Measurements from ENCODE around the gene CPVL. TPM values are rescaled to one million over a fixed set of nuclear protein-coding genes. Genes with fewer than 3 reads are reported as not detected.

CPVL gene
- total RNA-seq, 1 experiment from 2014 or later = 10.3 TPM

DNA sequence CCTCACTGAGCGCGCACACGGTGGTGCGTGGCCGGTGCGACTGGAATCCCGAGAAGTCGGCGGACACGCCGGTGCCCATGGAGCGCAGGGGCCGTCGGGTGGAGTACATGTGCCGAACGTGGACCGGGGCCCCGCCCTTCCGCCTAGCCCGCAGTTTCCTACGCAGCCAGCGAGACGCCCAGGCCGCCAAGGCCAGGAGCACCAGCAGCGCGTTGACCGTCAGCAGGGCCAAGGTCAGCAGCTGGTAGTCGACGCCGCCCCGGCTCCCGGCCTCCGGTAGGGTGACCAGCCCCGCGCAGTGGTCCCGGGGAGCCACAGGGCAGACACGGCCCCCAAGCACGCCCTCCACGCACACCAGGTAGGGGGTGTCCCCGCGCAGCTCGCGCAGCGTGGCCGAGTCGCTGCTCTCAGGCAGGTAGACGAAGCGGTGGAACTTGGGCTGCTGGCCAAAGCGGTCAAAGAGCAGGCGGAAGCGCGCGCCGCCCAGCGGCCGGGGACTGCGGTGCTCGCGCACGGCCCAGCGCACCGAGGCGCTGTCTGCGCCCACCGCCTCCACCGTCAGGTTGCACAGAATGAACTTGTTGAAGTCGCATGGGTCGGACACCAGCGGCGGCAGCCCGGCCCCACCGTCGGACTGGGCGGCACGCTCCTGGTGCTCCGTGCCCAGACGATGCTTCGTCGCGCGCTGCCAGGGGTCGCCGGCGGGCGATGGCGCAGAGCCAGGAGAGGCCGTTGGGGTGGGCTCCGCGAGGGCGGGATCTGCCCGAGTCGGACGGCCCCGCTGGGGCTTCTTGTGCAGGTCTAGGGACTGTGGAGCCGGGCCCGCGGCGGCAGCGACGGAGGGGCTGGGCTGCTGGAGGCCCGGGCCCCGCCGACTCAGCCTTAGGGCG is 190.4 kb downstream of the CPVL start:
- ChIA-PET POLR2A (no interaction called here), RAD21 (ENCODE audit: low non-redundant PET in 1 of 2, low total read pairs in 2 of 2, uncharacterized antibody in 2 of 2, unreplicated experiment in 2 of 2) (no interaction called here), CTCF (interaction anchor here (0.7 to 1.5 kb wide), 4 partner anchors 15 to 151 kb away, joined by 3 to 7 read pairs (median 3); no protein-coding TSS in a partner anchor)
- TF ChIP-seq POLR2A (IDR thresholded peaks at IDR 0.05; ENCODE audit: borderline replicate concordance, extremely low read depth, insufficient read depth, insufficient read length) = no peak
- TF ChIP-seq, protein P1, sequence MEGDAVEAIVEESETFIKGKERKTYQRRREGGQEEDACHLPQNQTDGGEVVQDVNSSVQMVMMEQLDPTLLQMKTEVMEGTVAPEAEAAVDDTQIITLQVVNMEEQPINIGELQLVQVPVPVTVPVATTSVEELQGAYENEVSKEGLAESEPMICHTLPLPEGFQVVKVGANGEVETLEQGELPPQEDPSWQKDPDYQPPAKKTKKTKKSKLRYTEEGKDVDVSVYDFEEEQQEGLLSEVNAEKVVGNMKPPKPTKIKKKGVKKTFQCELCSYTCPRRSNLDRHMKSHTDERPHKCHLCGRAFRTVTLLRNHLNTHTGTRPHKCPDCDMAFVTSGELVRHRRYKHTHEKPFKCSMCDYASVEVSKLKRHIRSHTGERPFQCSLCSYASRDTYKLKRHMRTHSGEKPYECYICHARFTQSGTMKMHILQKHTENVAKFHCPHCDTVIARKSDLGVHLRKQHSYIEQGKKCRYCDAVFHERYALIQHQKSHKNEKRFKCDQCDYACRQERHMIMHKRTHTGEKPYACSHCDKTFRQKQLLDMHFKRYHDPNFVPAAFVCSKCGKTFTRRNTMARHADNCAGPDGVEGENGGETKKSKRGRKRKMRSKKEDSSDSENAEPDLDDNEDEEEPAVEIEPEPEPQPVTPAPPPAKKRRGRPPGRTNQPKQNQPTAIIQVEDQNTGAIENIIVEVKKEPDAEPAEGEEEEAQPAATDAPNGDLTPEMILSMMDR (IDR thresholded peaks at IDR 0.05 in 2 of 3, conservative IDR thresholded peaks at IDR 0.05 in 1 of 3; ENCODE audit: borderline replicate concordance in 1 of 3, insufficient read depth in 1 of 3, low read depth in 2 of 3, low read length in 2 of 3) = peak in 2 of 3 experiments; percentile 17 to 25; a peak in 1 of 6 replicates
- TF ChIP-seq, protein P2, sequence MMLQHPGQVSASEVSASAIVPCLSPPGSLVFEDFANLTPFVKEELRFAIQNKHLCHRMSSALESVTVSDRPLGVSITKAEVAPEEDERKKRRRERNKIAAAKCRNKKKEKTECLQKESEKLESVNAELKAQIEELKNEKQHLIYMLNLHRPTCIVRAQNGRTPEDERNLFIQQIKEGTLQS (IDR thresholded peaks at IDR 0.05) = no peak
- no peak overlapping the region for H2AFZ ChIP-seq (ENCODE audit: low read depth, low read length, poor library complexity, severe bottlenecking)
- no peaks in the 10 kb centered on the region for H3K4me1 ChIP-seq (ENCODE audit: control insufficient read depth in 1 of 2, insufficient read depth in 2 of 2, low read length in 2 of 2)
- no peaks in the 10 kb centered on the region; the same call in 1 of the 2 replicates for H3K27me3 ChIP-seq (ENCODE audit: insufficient read depth, low read length)
- no peak overlapping the region for H3K9ac ChIP-seq (ENCODE audit: low read length)
- H3K79me2 ChIP-seq (ENCODE audit: insufficient read depth, low read length) = no peaks in the 10 kb centered on the region
- no peak overlapping the region for H3K27ac ChIP-seq (ENCODE audit: low read depth, low read length)
- no peak overlapping the region for H3K4me2 ChIP-seq (ENCODE audit: low read length)
- ATAC-seq = no peak; the same call in 1 of the 2 replicates
- no TSS peak for BruUV-seq (replicated peaks)
- H4K20me1 ChIP-seq (ENCODE audit: insufficient read depth) = no peaks in the 10 kb centered on the region
- DNase-seq (ENCODE audit: low read depth, low spot score) = no peak
- no peaks in the 10 kb centered on the region for H3K36me3 ChIP-seq (ENCODE audit: control insufficient read depth in 1 of 2, insufficient read depth in 2 of 2, low read length in 2 of 2)
- H3K9me3 ChIP-seq (ENCODE audit: control insufficient read depth in 1 of 2, insufficient read depth in 1 of 2, low read depth in 1 of 2, low read length in 2 of 2) = no peaks in the 10 kb centered on the region
- no peak overlapping the region for H3K4me3 ChIP-seq (replicated peaks in 1 of 2; ENCODE audit: low read depth in 1 of 2, low read length in 2 of 2)
- intact Hi-C loops (cut with micrococcal nuclease) = no loop called here
- H3K9me2 ChIP-seq (ENCODE audit: insufficient read depth) = no peaks in the 10 kb centered on the region

DNA sequence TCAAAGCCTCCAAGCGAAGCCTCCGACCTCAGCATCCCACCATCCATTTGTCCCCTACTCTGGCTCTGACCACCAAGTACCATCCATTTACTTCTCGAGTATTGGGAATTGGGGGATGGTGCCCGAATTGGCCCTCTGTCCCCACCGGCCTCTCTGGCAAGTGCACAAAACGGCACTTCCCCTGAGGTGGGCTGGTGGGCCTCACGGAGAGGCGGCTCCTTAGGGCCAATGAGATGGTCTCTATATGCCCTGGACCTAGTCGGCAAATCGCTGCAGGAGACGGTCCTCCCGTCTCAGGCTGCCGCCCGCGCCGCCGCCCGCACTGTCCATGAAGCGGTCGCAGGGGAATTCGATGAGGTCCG is 191.0 kb downstream of the CPVL start:
- H3K27me3 ChIP-seq (ENCODE audit: insufficient read depth, low read length) = no peaks in the 10 kb centered on the region
- no peak overlapping the region for H2AFZ ChIP-seq (ENCODE audit: low read depth, low read length, poor library complexity, severe bottlenecking)
- RAD21 ChIA-PET (ENCODE audit: low non-redundant PET in 1 of 2, low total read pairs in 2 of 2, uncharacterized antibody in 2 of 2, unreplicated experiment in 2 of 2) = no interaction called here
- TF ChIP-seq JUND (IDR thresholded peaks at IDR 0.05) = no peak
- TF ChIP-seq FOSL1 (IDR thresholded peaks at IDR 0.05; ENCODE audit: low read depth) = no peak
- no peak for TF ChIP-seq SRF (IDR thresholded peaks at IDR 0.05; ENCODE audit: low read depth)
- no peak for TF ChIP-seq RAD21 (IDR thresholded peaks at IDR 0.05; ENCODE audit: low read depth)
- no peak for TF ChIP-seq POLR2A (IDR thresholded peaks at IDR 0.05; ENCODE audit: borderline replicate concordance, extremely low read depth, insufficient read depth, insufficient read length)
- TF ChIP-seq SP1 (IDR thresholded peaks at IDR 0.05; ENCODE audit: low read depth) = no peak
- TF ChIP-seq, protein P1 (IDR thresholded peaks at IDR 0.05 in 2 of 3, conservative IDR thresholded peaks at IDR 0.05 in 1 of 3; ENCODE audit: borderline replicate concordance in 1 of 3, insufficient read depth in 1 of 3, low read depth in 2 of 3, low read length in 2 of 3) = no peak
- TF ChIP-seq, protein P2 (IDR thresholded peaks at IDR 0.05) = no peak
- TF ChIP-seq SIN3A (IDR thresholded peaks at IDR 0.05; ENCODE audit: low read depth) = no peak
- no peak for TF ChIP-seq CEBPB (IDR thresholded peaks at IDR 0.05; ENCODE audit: low read depth)
- no peak for TF ChIP-seq EZH2phosphoT487 (IDR thresholded peaks at IDR 0.05; ENCODE audit: borderline replicate concordance)

More for the DNA sequence above, 191.0 kb downstream of the CPVL start:
- Histone ChIP-seq H3K9ac (ENCODE audit: low read length) (no peak overlapping the region), H3K4me3 (replicated peaks in 1 of 2; ENCODE audit: low read depth in 1 of 2, low read length in 2 of 2) (no peak overlapping the region), H3K9me3 (ENCODE audit: control insufficient read depth in 1 of 2, insufficient read depth in 1 of 2, low read depth in 1 of 2, low read length in 2 of 2) (no peaks in the 10 kb centered on the region), H3K4me2 (ENCODE audit: low read length) (no peak overlapping the region), H3K36me3 (ENCODE audit: control insufficient read depth in 1 of 2, insufficient read depth in 2 of 2, low read length in 2 of 2) (no peaks in the 10 kb centered on the region), H3K9me2 (ENCODE audit: insufficient read depth) (no peaks in the 10 kb centered on the region), H3K4me1 (ENCODE audit: control insufficient read depth in 1 of 2, insufficient read depth in 2 of 2, low read length in 2 of 2) (no peaks in the 10 kb centered on the region), H4K20me1 (ENCODE audit: insufficient read depth) (no peaks in the 10 kb centered on the region), H3K27ac (ENCODE audit: low read depth, low read length) (no peak overlapping the region), H3K79me2 (ENCODE audit: insufficient read depth, low read length) (no peaks in the 10 kb centered on the region)
- ATAC-seq = no peak
- CTCF ChIA-PET = no interaction called here
- intact Hi-C loops (cut with micrococcal nuclease) = no loop called here
- DNase-seq (ENCODE audit: low read depth, low spot score) = no peak
- POLR2A ChIA-PET = no interaction called here
- no TSS peak for BruUV-seq (replicated peaks)
